WTC11 (cell line): ENCODE data around the gene INKA1. TPM values are rescaled to one million over a fixed set of nuclear protein-coding genes. Genes with fewer than 3 reads are reported as not detected.

Experiments used
- ATAC-seq: fragments of 200-7000 bp; cut with Tn5 transposase; 2 replicates; pipeline ENCODE4 v1.10.0; 2021; ENCODE audit warnings: mild to moderate bottlenecking, moderate library complexity
- CTCF ChIA-PET: fragments of 300-600 bp; sonication (Branson Sonifier 250); formaldehyde crosslinking; loops from one replicate; lab custom pipeline; 2021; ENCODE audit warnings: antibody characterized with exemption; lab: Charles Lee
- POLR2A ChIA-PET: fragments of 350-600 bp; sonication (Branson Sonifier 250); formaldehyde crosslinking; loops from one replicate; lab custom pipeline; 2021; ENCODE audit warnings: antibody characterized with exemption; lab: Charles Lee
- DNase-seq: peaks from one replicate; pipeline ENCODE4 v3.0.0; 2021; ENCODE audit warnings: low spot score
- H3K27ac Mint-ChIP-seq: 2 replicates; pipeline ENCODE4 v1.8.0; 2021; ENCODE audit warnings: mixed read lengths
- H3K27me3 Mint-ChIP-seq: 2 replicates; pipeline ENCODE4 v1.8.0; 2021; ENCODE audit warnings: low read depth, mild to moderate bottlenecking, moderate library complexity, mixed read lengths
- H3K36me3 Mint-ChIP-seq: 2 replicates; pipeline ENCODE4 v1.8.0; 2021; ENCODE audit warnings: mixed read lengths
- H3K4me1 Mint-ChIP-seq: 2 replicates; pipeline ENCODE4 v1.8.0; 2022; ENCODE audit warnings: mixed read lengths
- H3K4me3 Mint-ChIP-seq: 2 replicates; pipeline ENCODE4 v1.8.0; 2021; ENCODE audit warnings: mild to moderate bottlenecking, moderate library complexity, mixed read lengths
- H3K9me3 Mint-ChIP-seq: 2 replicates; pipeline ENCODE4 v1.8.0; 2021; ENCODE audit warnings: mixed read lengths
- AR ChIP-seq: fragments of 250-450 bp; sonication (Bioruptor Pico); IDR thresholded peaks from 2 replicates; pipeline ENCODE4 v1.9.0; 2021; ENCODE audit warnings: mild to moderate bottlenecking
- CTCF ChIP-seq: fragments of 200-600 bp; IDR thresholded peaks from 2 replicates; pipeline ENCODE4 v1.8.0; 2022; ENCODE audit warnings: antibody characterized with exemption
- E2F5 ChIP-seq: sonication (generic); formaldehyde crosslinking; IDR thresholded peaks from 2 replicates; pipeline ENCODE4 v1.8.1; 2022; ENCODE audit warnings: mild to moderate bottlenecking, moderate library complexity, missing genetic modification reagents
- GTF2I ChIP-seq: fragments of 250-450 bp; sonication (Bioruptor Pico); conservative IDR thresholded peaks from 2 replicates; pipeline ENCODE4 v1.4.0; 2021; ENCODE audit warnings: mild to moderate bottlenecking
- HMGXB4 ChIP-seq: sonication (generic); formaldehyde crosslinking; IDR thresholded peaks from 2 replicates; pipeline ENCODE4 v1.8.1; 2023; ENCODE audit warnings: mild to moderate bottlenecking, moderate library complexity, missing genetic modification reagents
- IRF1 ChIP-seq: sonication (generic); formaldehyde crosslinking; IDR thresholded peaks from 2 replicates; pipeline ENCODE4 v1.8.0; 2023; ENCODE audit warnings: missing genetic modification reagents
- MXD4 ChIP-seq: fragments of 250-450 bp; sonication (Bioruptor Pico); IDR thresholded peaks from 2 replicates; pipeline ENCODE4 v1.8.0; 2021; ENCODE audit warnings: mild to moderate bottlenecking, moderate library complexity, borderline replicate concordance
- NR3C1 ChIP-seq: sonication (generic); formaldehyde crosslinking; conservative IDR thresholded peaks from 2 replicates; pipeline ENCODE4 v1.8.1; 2023; ENCODE audit warnings: low read depth, mild to moderate bottlenecking, missing genetic modification reagents
- PRRX2 ChIP-seq: fragments of 250-450 bp; sonication (Bioruptor Pico); IDR thresholded peaks from 2 replicates; pipeline ENCODE4 v1.8.0; 2021; ENCODE audit warnings: mild to moderate bottlenecking
- ZNF121 ChIP-seq: sonication (generic); formaldehyde crosslinking; IDR thresholded peaks from 2 replicates; pipeline ENCODE4 v1.8.0; 2023; ENCODE audit warnings: missing genetic modification reagents
- ZNF232 ChIP-seq: sonication (generic); formaldehyde crosslinking; IDR thresholded peaks from 2 replicates; pipeline ENCODE4 v1.8.0; 2022; ENCODE audit warnings: mild to moderate bottlenecking, missing genetic modification reagents
- ZNF671 ChIP-seq: fragments of 250-450 bp; sonication (Bioruptor Pico); IDR thresholded peaks from 2 replicates; pipeline ENCODE4 v1.8.0; 2021; ENCODE audit warnings: mild to moderate bottlenecking
- microRNA-seq: library from miRNA; unstranded; fragments of <30 nt; microRNA quantifications from one replicate; pipeline ENCODE4 v1.2.0, GENCODE V29; 2022; ENCODE audit warnings: borderline number of aligned reads
- total RNA-seq: library from RNA; stranded (reverse); gene quantifications from 3 replicates; pipeline ENCODE4 v1.2.3, GENCODE V29; 2021

Gene INKA1
- total RNA-seq, 1 experiment from 2014 or later, result 2.0 TPM

- Mint-ChIP-seq H3K27me3 (no peaks in the 10 kb centered on the region), H3K27ac (no peak overlapping the region), H3K4me1 (peaks cover 17% of the 10 kb centered on the region), H3K9me3 (no peaks in the 10 kb centered on the region), H3K36me3 (peaks cover 39% of the 10 kb centered on the region), H3K4me3 (no peak overlapping the region)
- DNase-seq, result no peak
- no peak for ATAC-seq
- no peak for TF ChIP-seq ZNF671 (CRISPR knock-in tag)
- TF ChIP-seq HMGXB4 (CRISPR knock-in tag), result no peak
- TF ChIP-seq CTCF, result no peak
- TF ChIP-seq GTF2I (CRISPR knock-in tag), result no peak
- TF ChIP-seq E2F5, result no peak
- no peak for TF ChIP-seq PRRX2 (CRISPR knock-in tag)
- TF ChIP-seq ZNF121 (CRISPR knock-in tag), result no peak
- TF ChIP-seq AR (CRISPR knock-in tag), result no peak
- no peak for TF ChIP-seq IRF1 (CRISPR knock-in tag)
- TF ChIP-seq NR3C1 (CRISPR knock-in tag), result no peak
- no peak for TF ChIP-seq MXD4 (CRISPR knock-in tag)
- ChIA-PET POLR2A (no interaction called here), CTCF (interaction anchor here (1.0 to 1.6 kb wide), 2 partner anchors 42 to 56 kb away, joined by 3 to 6 read pairs; partner anchors contain the start of gene INKA1)
Measured at GRCh38 chr3:49844464-49845183, 41.6 kb downstream of the INKA1 start.

GRCh38 chr3:49845694-49846093, 42.6 kb downstream of the INKA1 start:
- Mint-ChIP-seq H3K27ac (no peak overlapping the region), H3K4me3 (no peak overlapping the region), H3K4me1 (peaks cover 17% of the 10 kb centered on the region), H3K9me3 (no peaks in the 10 kb centered on the region), H3K36me3 (peaks cover 43% of the 10 kb centered on the region), H3K27me3 (no peaks in the 10 kb centered on the region)
- ATAC-seq (no peak), DNase-seq (no peak)
- TF ChIP-seq PRRX2 (CRISPR knock-in tag) (no peak), GTF2I (CRISPR knock-in tag) (no peak), ZNF232 (CRISPR knock-in tag) (no peak)
- CTCF ChIA-PET, result interaction anchor here (0.9 to 1.3 kb wide), 3 partner anchors 36 to 84 kb away, joined by 3 read pairs; partner anchors contain the start of gene MON1A
- POLR2A ChIA-PET, result no interaction called here

Small RNA genes lying within 50 kb of the gene (microRNA-seq; reads per million reads assigned to microRNA genes)
- gene MIR5193, result not detected

Other genes starting within 250 kb of the INKA1 start
- 1.7 to 2.8 TPM (median 2.4 TPM) in 3 replicates for gene BSN, start 248.8 kb upstream of the INKA1 start, total RNA-seq
- 270 to 276 TPM (median 273 TPM) in 3 replicates for gene APEH, start 128.9 kb upstream of the INKA1 start, total RNA-seq
- 13.8 to 17.2 TPM (median 17.2 TPM) in 3 replicates for gene MST1, start 113.8 kb upstream of the INKA1 start, total RNA-seq
- gene RNF123, start 113.7 kb upstream of the INKA1 start, total RNA-seq, result 45.5 to 47.1 TPM (median 46.8 TPM) in 3 replicates
- gene AMIGO3, start 83.6 kb upstream of the INKA1 start, total RNA-seq, result 3.9 to 5.3 TPM (median 4.3 TPM) in 3 replicates
- gene GMPPB, start 79.3 kb upstream of the INKA1 start, total RNA-seq, result 23.7 to 28.7 TPM (median 28.0 TPM) in 3 replicates
- gene IP6K1, start 16.7 kb upstream of the INKA1 start, total RNA-seq, result 29.2 to 32.2 TPM (median 32.2 TPM) in 3 replicates
- 0.17 to 0.69 TPM (median 0.39 TPM) in 3 replicates for gene CDHR4, start 3.4 kb upstream of the INKA1 start, total RNA-seq
- 1.2 to 1.9 TPM (median 1.6 TPM) in 3 replicates for gene UBA7, start 10.7 kb downstream of the INKA1 start, total RNA-seq
- 25.9 to 31.8 TPM (median 29.9 TPM) in 3 replicates for gene TRAIP, start 53.3 kb downstream of the INKA1 start, total RNA-seq
- gene CAMKV, start 66.6 kb downstream of the INKA1 start, total RNA-seq, result 56.0 to 58.2 TPM (median 56.6 TPM) in 3 replicates
- gene MST1R, start 100.6 kb downstream of the INKA1 start, total RNA-seq, result 5.1 to 6.2 TPM (median 5.6 TPM) in 3 replicates
- gene MON1A, start 126.5 kb downstream of the INKA1 start, total RNA-seq, result 6.6 to 8.6 TPM (median 7.0 TPM) in 3 replicates
- gene RBM6, start 136.9 kb downstream of the INKA1 start, total RNA-seq, result 115 to 122 TPM (median 118 TPM) in 3 replicates